Trophoblast cell (in vitro differentiated cells and primary cell): ENCODE data around the gene MVP.
"Not testable (repeated sequence)": the region's sequence is repeated elsewhere in the genome, so short reads cannot be mapped to it uniquely, and the experiment has no call there.

ENCODE experiments used
- DNase-seq, 2 donors: peaks; one replicate each; pipeline ENCODE4 v3.0.0-alpha.2; 2016
- H2AFZ ChIP-seq: 2 replicates; pipeline ENCODE4 v1.6.1; 2013; ENCODE audit warnings: low read length, moderate library complexity, mild to moderate bottlenecking; ENCODE audit not compliant: insufficient read depth, poor library complexity
- H2AK5ac ChIP-seq: 2 replicates; pipeline ENCODE4 v1.6.1; 2013; ENCODE audit warnings: mild to moderate bottlenecking, low read length
- H2BK120ac ChIP-seq: 2 replicates; pipeline ENCODE4 v1.6.1; 2013; ENCODE audit warnings: low read length, mild to moderate bottlenecking, moderate library complexity; ENCODE audit not compliant: insufficient read depth, poor library complexity
- H2BK12ac ChIP-seq: 2 replicates; pipeline ENCODE4 v1.6.1; 2013; ENCODE audit warnings: mild to moderate bottlenecking, low read length, moderate library complexity
- H2BK5ac ChIP-seq: 2 replicates; pipeline ENCODE4 v1.6.1; 2013; ENCODE audit warnings: low read length, low read depth, moderate library complexity, mild to moderate bottlenecking; ENCODE audit not compliant: poor library complexity
- H3K14ac ChIP-seq: 2 replicates; pipeline ENCODE4 v1.6.1; 2013; ENCODE audit warnings: mild to moderate bottlenecking, low read length
- H3K18ac ChIP-seq: 2 replicates; pipeline ENCODE4 v1.6.1; 2013; ENCODE audit warnings: mild to moderate bottlenecking, low read length
- H3K23ac ChIP-seq: 2 replicates; pipeline ENCODE4 v1.6.1; 2013; ENCODE audit warnings: low read length
- H3K27ac ChIP-seq: 2 replicates; pipeline ENCODE4 v1.5.1; 2013; ENCODE audit warnings: low read depth, mild to moderate bottlenecking, inconsistent platforms, low read length, moderate library complexity
- H3K27me3 ChIP-seq: 2 replicates; pipeline ENCODE4 v1.6.1; 2013; ENCODE audit warnings: inconsistent platforms, mild to moderate bottlenecking, low read length, moderate library complexity; ENCODE audit not compliant: insufficient read depth
- H3K36me3 ChIP-seq, 2 experiments: 1 replicate in 1 of 2; 2 replicates in 1 of 2; pipeline ENCODE4 v1.6.1; 2013; ENCODE audit warnings: low read length in 2 of 2, mild to moderate bottlenecking in 2 of 2, moderate library complexity in 1 of 2; ENCODE audit not compliant: insufficient read depth in 2 of 2, control insufficient read depth in 1 of 2
- H3K4ac ChIP-seq: 2 replicates; pipeline ENCODE4 v1.6.1; 2013; ENCODE audit warnings: low read depth, mild to moderate bottlenecking, low read length, moderate library complexity
- H3K4me1 ChIP-seq, 2 experiments: 1 replicate in 1 of 2; 2 replicates in 1 of 2; pipeline ENCODE4 v1.6.1; 2013; ENCODE audit warnings: low read length in 2 of 2, mild to moderate bottlenecking in 2 of 2, moderate library complexity in 1 of 2; ENCODE audit not compliant: insufficient read depth in 2 of 2, control insufficient read depth in 1 of 2
- H3K4me2 ChIP-seq: 2 replicates; pipeline ENCODE4 v1.6.1; 2013; ENCODE audit warnings: inconsistent platforms, mild to moderate bottlenecking, low read length, moderate library complexity
- H3K4me3 ChIP-seq: 2 replicates; pipeline ENCODE4 v1.5.1; 2013; ENCODE audit warnings: mild to moderate bottlenecking, low read depth, low read length, inconsistent platforms
- H3K79me1 ChIP-seq: one replicate; pipeline ENCODE4 v1.6.1; 2013; ENCODE audit warnings: low read length
- H3K79me2 ChIP-seq: 2 replicates; pipeline ENCODE4 v1.6.1; 2013; ENCODE audit warnings: low read length, mild to moderate bottlenecking; ENCODE audit not compliant: control insufficient read depth, insufficient read depth, poor library complexity
- H3K9ac ChIP-seq: 2 replicates; pipeline ENCODE4 v1.6.1; 2013; ENCODE audit warnings: mild to moderate bottlenecking, low read length
- H3K9me3 ChIP-seq: 2 replicates; pipeline ENCODE4 v1.6.1; 2013; ENCODE audit warnings: low read depth, mild to moderate bottlenecking, control low read depth, inconsistent platforms, low read length; ENCODE audit not compliant: insufficient read depth
- H4K12ac ChIP-seq: 2 replicates; pipeline ENCODE4 v1.6.1; 2013; ENCODE audit warnings: low read depth, mild to moderate bottlenecking, low read length, moderate library complexity
- H4K8ac ChIP-seq: 2 replicates; pipeline ENCODE4 v1.6.1; 2013; ENCODE audit warnings: low read depth, mild to moderate bottlenecking, low read length, moderate library complexity
- H4K91ac ChIP-seq: one replicate; pipeline ENCODE4 v1.6.1; 2013; ENCODE audit warnings: low read depth, mild to moderate bottlenecking, low read length, moderate library complexity
- WGBS: extraction: QIAGEN DNeasy Blood & Tissue Kit; methylation state at CpG from one replicate; pipeline ENCODE4 v1.1.7; 2013; ENCODE audit warnings: missing lambda C conversion rate; ENCODE audit not compliant: insufficient read length, insufficient coverage; ENCODE audit errors: extremely low coverage; 5-methylcytosine and 5-hydroxymethylcytosine counted together

MVP gene

GRCh38 chr16:29863669-29863984 lies 43.4 kb downstream of the MVP start:
- H2BK12ac ChIP-seq = no peak overlapping the region
- H2AFZ ChIP-seq = peak overlapping the region; percentile 65
- H4K8ac ChIP-seq = peak overlapping the region; percentile 68
- no peak overlapping the region for H3K14ac ChIP-seq
- H3K9ac ChIP-seq = no peak overlapping the region
- H3K36me3 ChIP-seq = peaks cover 17 to 22% of the 10 kb centered on the region in 2 experiments
- peak overlapping the region; percentile 40 for H3K4me2 ChIP-seq
- H2BK5ac ChIP-seq = no peak overlapping the region
- peaks cover 4% of the 10 kb centered on the region for H3K79me2 ChIP-seq
- H3K27me3 ChIP-seq = no peaks in the 10 kb centered on the region
- H2AK5ac ChIP-seq = no peak overlapping the region
- H2BK120ac ChIP-seq = no peak overlapping the region
- H3K4ac ChIP-seq = no peak overlapping the region
- peaks cover 0 to 10% of the 10 kb centered on the region in 2 experiments for H3K4me1 ChIP-seq
- H3K9me3 ChIP-seq = peaks cover 3% of the 10 kb centered on the region
- H3K18ac ChIP-seq = no peak overlapping the region
- H3K23ac ChIP-seq = no peak overlapping the region
- no CpG with 5 or more reads among the region's 16 CpGs for whole genome bisulfite sequencing
- no peak overlapping the region for H3K4me3 ChIP-seq
- no peak for DNase-seq
- peaks cover 5% of the 10 kb centered on the region for H3K79me1 ChIP-seq
- H4K91ac ChIP-seq = peak overlapping the region; percentile 7
- H4K12ac ChIP-seq = peak overlapping the region; percentile 1
- H3K27ac ChIP-seq = no peak overlapping the region

- H2AFZ ChIP-seq = no peak overlapping the region
- peak overlapping the region; percentile 27 for H4K8ac ChIP-seq
- H2BK5ac ChIP-seq = no peak overlapping the region
- WGBS = no CpG with 5 or more reads among the region's 9 CpGs
- H3K23ac ChIP-seq = no peak overlapping the region
- H3K79me2 ChIP-seq = peaks cover 4% of the 10 kb centered on the region
- H3K79me1 ChIP-seq = peaks cover 5% of the 10 kb centered on the region
- H3K4me3 ChIP-seq = no peak overlapping the region
- no peak overlapping the region for H2BK120ac ChIP-seq
- DNase-seq = no peak
- no peak overlapping the region for H3K9ac ChIP-seq
- no peaks in the 10 kb centered on the region for H3K27me3 ChIP-seq
- H3K9me3 ChIP-seq = peaks cover 3% of the 10 kb centered on the region
- H3K4me2 ChIP-seq = no peak overlapping the region
- no peak overlapping the region for H4K12ac ChIP-seq
- H4K91ac ChIP-seq = no peak overlapping the region
- no peak overlapping the region for H3K4ac ChIP-seq
- H2BK12ac ChIP-seq = no peak overlapping the region
- peaks cover 11 to 16% of the 10 kb centered on the region in 2 experiments for H3K36me3 ChIP-seq
- no peak overlapping the region for H3K27ac ChIP-seq
- H3K4me1 ChIP-seq = peaks cover 0 to 10% of the 10 kb centered on the region in 2 experiments
- no peak overlapping the region for H3K14ac ChIP-seq
- no peak overlapping the region for H2AK5ac ChIP-seq
- no peak overlapping the region for H3K18ac ChIP-seq
Observed at GRCh38 chr16:29864205-29864604, 43.9 kb downstream of the MVP start.

GRCh38 chr16:29868396-29869009 lies 48.2 kb downstream of the MVP start:
- WGBS = no CpG with 5 or more reads among the region's 8 CpGs
- H3K4me1 ChIP-seq = peaks cover 0 to 3% of the 10 kb centered on the region in 2 experiments
- H3K18ac ChIP-seq = no peak overlapping the region
- no peak overlapping the region for H3K4ac ChIP-seq
- H3K4me3 ChIP-seq = no peak overlapping the region
- no peak overlapping the region for H2AK5ac ChIP-seq
- no peak overlapping the region for H2AFZ ChIP-seq
- H4K91ac ChIP-seq = no peak overlapping the region
- H3K79me2 ChIP-seq = no peaks in the 10 kb centered on the region
- no peak overlapping the region for H4K8ac ChIP-seq
- H2BK12ac ChIP-seq = no peak overlapping the region
- no peak overlapping the region for H3K4me2 ChIP-seq
- H3K79me1 ChIP-seq = no peaks in the 10 kb centered on the region
- H3K14ac ChIP-seq = no peak overlapping the region
- H4K12ac ChIP-seq = no peak overlapping the region
- H3K27ac ChIP-seq = no peak overlapping the region
- no peak overlapping the region for H2BK120ac ChIP-seq
- no peak overlapping the region for H2BK5ac ChIP-seq
- no peaks in the 10 kb centered on the region for H3K27me3 ChIP-seq
- no peak overlapping the region for H3K9ac ChIP-seq
- peaks cover 5% of the 10 kb centered on the region for H3K9me3 ChIP-seq
- DNase-seq = no peak
- no peak overlapping the region for H3K23ac ChIP-seq
- H3K36me3 ChIP-seq = no peaks in the 10 kb centered on the region

GRCh38 chr16:29869067-29869466 lies 48.8 kb downstream of the MVP start:
- not testable (repeated sequence) for H2AK5ac ChIP-seq, H3K14ac ChIP-seq, H3K79me2 ChIP-seq, H4K8ac ChIP-seq, H3K23ac ChIP-seq, H2AFZ ChIP-seq, H2BK12ac ChIP-seq, H3K36me3 ChIP-seq, H3K4ac ChIP-seq, H2BK120ac ChIP-seq, H3K4me2 ChIP-seq, H3K9ac ChIP-seq, DNase-seq, H3K79me1 ChIP-seq, H3K4me1 ChIP-seq, H3K4me3 ChIP-seq, H2BK5ac ChIP-seq, H3K27me3 ChIP-seq, H4K12ac ChIP-seq, H4K91ac ChIP-seq, H3K27ac ChIP-seq, H3K18ac ChIP-seq, H3K9me3 ChIP-seq
- no CpG with 5 or more reads among the region's 8 CpGs for WGBS
